GM06990 (cell line): ENCODE measurements around the gene PPP2R2C.

Experiments
- DNase-seq: peaks from one replicate; pipeline ENCODE4 v3.0.0-alpha.2; 2011; ENCODE audit not compliant: insufficient read length; ENCODE audit errors: extremely low read depth
- H3K27me3 ChIP-seq: replicated peaks from 2 replicates; pipeline ENCODE4 v1.6.0; 2011; ENCODE audit warnings: low read length; ENCODE audit not compliant: control insufficient read depth, insufficient read depth
- H3K36me3 ChIP-seq: 2 replicates; pipeline ENCODE4 v1.5.1; 2011; ENCODE audit warnings: low read length; ENCODE audit not compliant: control insufficient read depth, insufficient read depth
- H3K4me3 ChIP-seq: replicated peaks from 2 replicates; pipeline ENCODE4 v1.5.1; 2011; ENCODE audit warnings: low read depth, mild to moderate bottlenecking, control low read depth, low read length
- TF ChIP-seq, protein P1 (sequence below): IDR thresholded peaks from 2 replicates; pipeline ENCODE4 v1.5.1; 2011; ENCODE audit warnings: low read length, control low read depth, mild to moderate bottlenecking, inconsistent platforms; ENCODE audit not compliant: insufficient read depth, poor library complexity, severe bottlenecking

The PPP2R2C gene

DNA sequence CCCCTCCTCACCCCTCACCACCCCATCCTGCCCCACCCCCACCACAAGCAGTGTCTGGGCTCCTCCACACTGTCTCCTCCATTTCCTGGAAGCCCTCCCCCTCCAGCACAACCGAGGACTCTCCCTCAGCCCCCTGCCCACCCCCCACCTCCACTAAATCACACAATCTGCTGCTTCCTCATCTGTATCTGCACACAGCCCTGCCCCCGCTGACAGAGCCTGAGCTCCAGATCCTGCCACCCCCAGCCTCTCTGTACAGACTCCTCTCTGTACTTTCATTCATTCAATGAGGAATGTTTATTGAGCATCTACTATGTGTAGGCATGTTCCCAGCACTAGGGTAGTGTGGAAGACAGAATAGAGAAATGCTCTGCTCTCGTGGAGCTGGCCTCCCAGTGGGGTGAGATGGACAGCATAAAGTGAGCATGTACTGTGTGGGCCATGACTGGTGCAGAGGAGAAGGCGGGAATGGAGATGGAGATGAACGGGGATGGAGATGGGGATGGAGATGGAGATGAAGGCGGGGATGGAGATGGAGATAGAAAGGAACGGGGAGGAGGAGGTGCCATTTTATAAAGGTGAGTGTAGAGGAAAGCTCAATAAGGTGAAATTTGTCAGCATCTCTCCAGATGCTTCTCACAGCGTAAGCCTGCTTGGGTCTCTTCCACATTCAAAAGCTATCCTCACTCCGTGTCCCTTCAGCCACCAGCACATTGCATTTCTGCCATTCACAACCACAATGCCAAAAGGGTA is 2.5 kb upstream of the PPP2R2C start:
- Histone ChIP-seq H3K4me3 (no peak overlapping the region), H3K36me3 (no peaks in the 10 kb centered on the region), H3K27me3 (peaks cover 3% of the 10 kb centered on the region; the same call in 1 of the 2 replicates)
- TF ChIP-seq, protein P1, sequence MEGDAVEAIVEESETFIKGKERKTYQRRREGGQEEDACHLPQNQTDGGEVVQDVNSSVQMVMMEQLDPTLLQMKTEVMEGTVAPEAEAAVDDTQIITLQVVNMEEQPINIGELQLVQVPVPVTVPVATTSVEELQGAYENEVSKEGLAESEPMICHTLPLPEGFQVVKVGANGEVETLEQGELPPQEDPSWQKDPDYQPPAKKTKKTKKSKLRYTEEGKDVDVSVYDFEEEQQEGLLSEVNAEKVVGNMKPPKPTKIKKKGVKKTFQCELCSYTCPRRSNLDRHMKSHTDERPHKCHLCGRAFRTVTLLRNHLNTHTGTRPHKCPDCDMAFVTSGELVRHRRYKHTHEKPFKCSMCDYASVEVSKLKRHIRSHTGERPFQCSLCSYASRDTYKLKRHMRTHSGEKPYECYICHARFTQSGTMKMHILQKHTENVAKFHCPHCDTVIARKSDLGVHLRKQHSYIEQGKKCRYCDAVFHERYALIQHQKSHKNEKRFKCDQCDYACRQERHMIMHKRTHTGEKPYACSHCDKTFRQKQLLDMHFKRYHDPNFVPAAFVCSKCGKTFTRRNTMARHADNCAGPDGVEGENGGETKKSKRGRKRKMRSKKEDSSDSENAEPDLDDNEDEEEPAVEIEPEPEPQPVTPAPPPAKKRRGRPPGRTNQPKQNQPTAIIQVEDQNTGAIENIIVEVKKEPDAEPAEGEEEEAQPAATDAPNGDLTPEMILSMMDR, result no peak
- DNase-seq, result no peak

DNA sequence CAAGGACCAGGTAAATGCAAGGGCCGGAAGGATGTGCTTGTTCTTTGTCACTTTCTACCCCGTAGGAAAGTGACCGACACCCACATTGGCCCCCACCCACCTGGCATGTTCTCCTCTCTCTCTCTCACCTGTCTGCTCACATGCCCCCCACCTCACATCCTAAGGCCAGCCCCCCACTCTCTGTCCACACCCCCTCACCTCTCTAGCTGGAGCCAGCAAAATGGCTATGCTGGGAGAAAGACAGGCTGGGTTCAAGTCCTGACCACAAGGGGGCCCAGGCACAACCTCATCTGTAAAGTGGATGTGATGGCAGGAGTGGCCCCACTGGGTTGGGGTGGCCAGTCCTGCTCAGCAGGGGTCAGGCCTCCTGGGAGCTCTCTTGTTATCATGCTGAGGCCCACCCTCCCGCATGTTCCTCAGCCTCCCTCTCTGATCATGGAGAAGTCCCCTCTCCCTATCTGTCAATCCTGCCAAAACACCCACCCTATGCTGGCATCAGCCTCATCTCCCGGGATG is 1.7 kb upstream of the PPP2R2C start:
- DNase-seq, result no peak
- H3K4me3 ChIP-seq, result no peak overlapping the region
- no peaks in the 10 kb centered on the region for H3K36me3 ChIP-seq
- peaks cover 3% of the 10 kb centered on the region; the same call in 1 of the 2 replicates for H3K27me3 ChIP-seq
- TF ChIP-seq, protein P1, result peak; percentile 46

DNA sequence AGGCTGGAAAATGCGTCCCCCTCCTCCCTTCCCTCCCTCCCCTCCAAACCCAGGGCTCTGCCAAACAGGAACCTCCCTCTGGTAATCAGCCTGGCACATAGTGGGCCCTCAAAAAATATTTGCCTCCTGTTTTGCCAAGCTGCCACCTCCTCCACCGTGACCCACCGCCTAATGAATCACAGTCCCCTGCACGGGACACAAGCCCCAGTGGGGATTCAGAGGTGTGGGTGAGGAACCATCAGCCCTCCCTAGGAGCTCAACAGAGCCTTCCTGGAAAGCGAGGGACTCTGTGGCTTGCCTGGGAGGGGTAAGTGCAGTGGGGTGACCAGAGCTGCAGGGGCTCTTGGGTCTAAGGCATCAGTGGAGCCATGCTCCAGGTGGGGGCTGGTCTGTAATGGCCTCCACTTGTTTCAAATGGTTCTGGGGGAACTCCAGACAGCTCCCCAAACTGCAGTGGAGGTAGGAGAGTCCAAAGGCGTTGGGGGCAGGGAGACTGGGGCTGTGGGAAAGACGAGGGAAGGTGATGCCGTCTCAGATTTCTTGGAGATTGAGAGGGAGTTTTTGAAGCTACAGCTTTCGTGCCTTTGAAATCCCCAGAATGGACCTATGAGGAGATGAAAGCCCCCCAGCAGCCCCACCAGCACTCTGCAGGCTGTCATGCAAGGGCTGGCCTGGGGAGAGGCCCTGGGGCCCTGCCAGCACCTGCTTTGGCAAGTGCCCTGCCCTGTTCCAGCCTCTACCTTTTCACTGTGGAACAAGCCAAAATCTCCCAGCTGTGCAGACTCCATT is 1.0 kb upstream of the PPP2R2C start:
- TF ChIP-seq, protein P1, result no peak
- no peak for DNase-seq
- no peaks in the 10 kb centered on the region for H3K36me3 ChIP-seq
- no peak overlapping the region for H3K4me3 ChIP-seq
- H3K27me3 ChIP-seq, result peaks cover 3% of the 10 kb centered on the region; the same call in 1 of the 2 replicates

DNA sequence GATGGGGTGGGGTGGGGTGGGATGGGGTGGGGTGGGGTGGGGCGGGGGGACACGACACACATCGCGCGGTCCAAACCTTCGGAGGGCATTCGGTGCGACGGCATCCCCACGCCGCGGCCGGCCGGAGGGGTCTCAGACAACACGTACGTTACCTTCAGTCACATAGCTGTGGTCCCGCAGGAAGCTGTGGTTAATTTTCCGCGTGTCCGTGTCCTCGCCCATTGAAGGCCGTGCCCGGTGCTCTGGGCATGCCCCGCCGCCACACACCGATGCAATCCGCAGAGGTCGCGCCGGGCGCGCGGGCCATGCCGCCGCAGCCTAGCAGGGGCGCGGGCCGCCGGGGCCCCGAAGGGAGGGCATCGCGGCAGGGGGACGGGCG is 417 bp downstream of the PPP2R2C start:
- no peak overlapping the region for H3K4me3 ChIP-seq
- peaks cover 3% of the 10 kb centered on the region; the same call in 1 of the 2 replicates for H3K27me3 ChIP-seq
- DNase-seq, result no peak
- no peaks in the 10 kb centered on the region for H3K36me3 ChIP-seq
- TF ChIP-seq, protein P1, result no peak

DNA sequence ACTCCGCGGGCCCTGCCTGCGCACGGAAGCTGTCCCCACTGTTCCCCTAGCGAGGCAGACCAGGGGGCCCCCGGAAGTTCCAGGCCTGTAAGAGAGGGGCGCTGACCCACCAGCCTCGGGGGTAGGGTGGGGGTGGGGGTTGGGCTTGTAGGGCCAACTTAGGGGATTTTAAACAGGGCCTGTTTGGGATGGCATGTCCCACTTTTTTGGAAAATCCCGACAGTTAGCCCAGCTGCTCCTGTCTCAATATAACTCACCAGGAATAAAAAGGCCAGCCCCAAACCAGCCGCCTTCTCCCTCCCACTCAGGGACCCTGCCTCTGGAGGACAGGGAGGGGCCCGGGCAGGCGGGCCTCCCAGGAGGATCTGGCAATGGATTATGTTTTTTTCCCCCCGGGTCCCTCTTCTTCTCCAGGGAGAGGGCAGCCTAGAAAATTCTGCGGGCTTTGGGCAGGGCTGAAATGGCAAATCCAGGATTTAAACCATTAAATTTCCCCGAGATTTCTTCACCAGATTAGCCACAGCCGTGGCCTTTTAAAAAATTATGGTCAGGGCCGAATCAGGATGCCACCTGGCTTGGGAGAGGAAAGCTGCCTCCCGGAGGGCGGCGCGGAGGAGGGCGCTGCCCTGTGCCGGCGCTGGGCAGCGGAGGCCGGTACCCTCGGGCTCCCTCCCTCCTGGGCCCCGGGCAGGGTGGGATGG is 957 bp downstream of the PPP2R2C start:
- no peak overlapping the region for H3K4me3 ChIP-seq
- DNase-seq, result no peak
- no peaks in the 10 kb centered on the region for H3K36me3 ChIP-seq
- TF ChIP-seq, protein P1, result no peak
- peaks cover 3% of the 10 kb centered on the region; the same call in 1 of the 2 replicates for H3K27me3 ChIP-seq
